H9 (cell line): ENCODE data around the gene PIK3C2A. TPM values are rescaled to one million over a fixed set of nuclear protein-coding genes. Genes with fewer than 3 reads are reported as not detected.

Experiments used
- DNase-seq: peaks from one replicate; pipeline ENCODE4 v3.0.0-alpha.2; 2017
- H2AFZ ChIP-seq: one replicate; pipeline ENCODE4 v1.6.1; 2013; ENCODE audit warnings: mild to moderate bottlenecking, low read length, control low read depth, moderate library complexity
- H2AK5ac ChIP-seq: 2 replicates; pipeline ENCODE4 v1.6.1; 2013; ENCODE audit warnings: low read length, control low read depth, mixed read lengths; ENCODE audit not compliant: insufficient read length
- H2BK120ac ChIP-seq: one replicate; pipeline ENCODE4 v1.6.1; 2013; ENCODE audit warnings: low read depth, mild to moderate bottlenecking, low read length, control low read depth, inconsistent platforms; ENCODE audit not compliant: poor library complexity, severe bottlenecking
- H2BK12ac ChIP-seq: 2 replicates; pipeline ENCODE4 v1.6.1; 2013; ENCODE audit warnings: low read length, control low read depth, mixed read lengths, low read depth; ENCODE audit not compliant: insufficient read length
- H2BK15ac ChIP-seq: 2 replicates; pipeline ENCODE4 v1.6.1; 2013; ENCODE audit warnings: low read depth, low read length, control low read depth
- H2BK20ac ChIP-seq: one replicate; pipeline ENCODE4 v1.6.1; 2013; ENCODE audit warnings: low read depth, mild to moderate bottlenecking, low read length, control low read depth, inconsistent platforms; ENCODE audit not compliant: poor library complexity, severe bottlenecking
- H2BK5ac ChIP-seq: 2 replicates; pipeline ENCODE4 v1.6.1; 2013; ENCODE audit warnings: low read length, control low read depth, mixed read lengths; ENCODE audit not compliant: insufficient read length
- H3K14ac ChIP-seq: 2 replicates; pipeline ENCODE4 v1.6.1; 2013; ENCODE audit warnings: low read length, control low read depth; ENCODE audit not compliant: insufficient read depth
- H3K18ac ChIP-seq: 2 replicates; pipeline ENCODE4 v1.6.1; 2013; ENCODE audit warnings: low read depth, mild to moderate bottlenecking, mixed read lengths, low read length, control low read depth; ENCODE audit not compliant: insufficient read length
- H3K23ac ChIP-seq: 2 replicates; pipeline ENCODE4 v1.6.1; 2013; ENCODE audit warnings: low read length, control low read depth, mixed read lengths, low read depth; ENCODE audit not compliant: insufficient read length
- H3K23me2 ChIP-seq: 2 replicates; pipeline ENCODE4 v1.6.1; 2013; ENCODE audit warnings: low read depth, mild to moderate bottlenecking, mixed read lengths, low read length, control low read depth; ENCODE audit not compliant: insufficient read length, poor library complexity, severe bottlenecking
- H3K27ac ChIP-seq: 2 replicates; pipeline ENCODE4 v1.5.1; 2013; ENCODE audit warnings: low read length, control low read depth, mixed read lengths, low read depth; ENCODE audit not compliant: insufficient read length
- H3K27me3 ChIP-seq: 2 replicates; pipeline ENCODE4 v1.6.1; 2013; ENCODE audit warnings: low read length, control low read depth, inconsistent platforms; ENCODE audit not compliant: insufficient read depth
- H3K4ac ChIP-seq: 2 replicates; pipeline ENCODE4 v1.6.1; 2013; ENCODE audit warnings: low read depth, mild to moderate bottlenecking, control low read depth, inconsistent platforms, low read length, moderate library complexity
- H3K4me1 ChIP-seq: 2 replicates; pipeline ENCODE4 v1.6.1; 2013; ENCODE audit warnings: low read length, control low read depth, inconsistent platforms; ENCODE audit not compliant: insufficient read depth
- H3K4me2 ChIP-seq: 2 replicates; pipeline ENCODE4 v1.6.1; 2013; ENCODE audit warnings: low read length, control low read depth, mixed read lengths; ENCODE audit not compliant: insufficient read length, insufficient read depth
- H3K56ac ChIP-seq: 2 replicates; pipeline ENCODE4 v1.6.1; 2013; ENCODE audit warnings: low read depth, mild to moderate bottlenecking, mixed read lengths, low read length, control low read depth; ENCODE audit not compliant: insufficient read length
- H3K79me1 ChIP-seq: 2 replicates; pipeline ENCODE4 v1.6.1; 2013; ENCODE audit warnings: low read depth, mild to moderate bottlenecking, moderate library complexity, low read length, control low read depth, inconsistent platforms; ENCODE audit not compliant: insufficient read depth, poor library complexity, severe bottlenecking
- H3K79me2 ChIP-seq: 2 replicates; pipeline ENCODE4 v1.6.1; 2013; ENCODE audit warnings: low read length, control low read depth, inconsistent platforms; ENCODE audit not compliant: insufficient read depth
- H3K9ac ChIP-seq: 2 replicates; pipeline ENCODE4 v1.6.1; 2013; ENCODE audit warnings: low read length, control low read depth, mixed read lengths; ENCODE audit not compliant: insufficient read length; ENCODE audit errors: extremely low read depth
- H3K9me3 ChIP-seq: one replicate; pipeline ENCODE4 v1.6.1; 2013; ENCODE audit warnings: low read depth, low read length, inconsistent platforms; ENCODE audit not compliant: control insufficient read depth
- H3T11ph ChIP-seq: one replicate; pipeline ENCODE4 v1.6.1; 2013; ENCODE audit warnings: mild to moderate bottlenecking, low read length, control low read depth, inconsistent platforms
- H4K20me1 ChIP-seq: one replicate; pipeline ENCODE4 v1.6.1; 2013; ENCODE audit not compliant: control insufficient read depth, insufficient read length, insufficient read depth
- H4K5ac ChIP-seq: 2 replicates; pipeline ENCODE4 v1.6.1; 2013; ENCODE audit warnings: low read depth, mild to moderate bottlenecking, mixed read lengths, low read length, control low read depth; ENCODE audit not compliant: insufficient read length
- H4K8ac ChIP-seq: replicated peaks from 2 replicates; pipeline ENCODE4 v1.6.1; 2013; ENCODE audit warnings: low read length, control low read depth, mixed read lengths, low read depth; ENCODE audit not compliant: insufficient read length
- H4K91ac ChIP-seq: 2 replicates; pipeline ENCODE4 v1.6.1; 2013; ENCODE audit warnings: low read depth, mild to moderate bottlenecking, moderate library complexity, mixed read lengths, low read length, control low read depth; ENCODE audit not compliant: insufficient read length
- H3K27ac Mint-ChIP-seq, 3 experiments: 2 replicates in 2 of 3; 3 replicates in 1 of 3; pipeline ENCODE4 v1.8.0; 2020 to 2021; ENCODE audit warnings: mixed read lengths in 3 of 3, mild to moderate bottlenecking in 1 of 3, moderate library complexity in 1 of 3
- H3K27me3 Mint-ChIP-seq: 2 replicates; pipeline ENCODE4 v1.8.0; 2021; ENCODE audit warnings: low read depth, mild to moderate bottlenecking, moderate library complexity, mixed read lengths
- H3K36me3 Mint-ChIP-seq, 3 experiments: 2 replicates in 2 of 3; 3 replicates in 1 of 3; pipeline ENCODE4 v1.8.0; 2020 to 2021; ENCODE audit warnings: low read depth in 3 of 3, mixed read lengths in 3 of 3; ENCODE audit not compliant: insufficient read depth in 1 of 3
- H3K4me1 Mint-ChIP-seq, 2 experiments: 2 replicates each; pipeline ENCODE4 v1.8.0; 2020; ENCODE audit warnings: mixed read lengths in 2 of 2
- H3K4me3 Mint-ChIP-seq, 2 experiments: 2 replicates in 1 of 2; 3 replicates in 1 of 2; pipeline ENCODE4 v1.8.0; 2020 to 2021; ENCODE audit warnings: mild to moderate bottlenecking in 2 of 2, mixed read lengths in 2 of 2, moderate library complexity in 1 of 2
- H3K9me3 Mint-ChIP-seq, 2 experiments: 2 replicates in 1 of 2; 3 replicates in 1 of 2; pipeline ENCODE4 v1.8.0; 2020; ENCODE audit warnings: mild to moderate bottlenecking in 2 of 2, mixed read lengths in 2 of 2, moderate library complexity in 1 of 2
- CTCF ChIP-seq: fragments of 200-600 bp; sonication (generic); conservative IDR thresholded peaks from 3 replicates; pipeline ENCODE4 v1.8.0; 2021; ENCODE audit warnings: antibody characterized with exemption, mild to moderate bottlenecking
- WGBS: extraction: QIAGEN DNeasy Blood & Tissue Kit; methylation state at CpG from one replicate; pipeline ENCODE4 v1.1.7; 2013; ENCODE audit warnings: missing lambda C conversion rate, low lambda C conversion rate, mixed read lengths; ENCODE audit not compliant: insufficient read length; ENCODE audit errors: extremely low coverage; 5-methylcytosine and 5-hydroxymethylcytosine counted together
- total RNA-seq: library from RNA; stranded (reverse); gene quantifications from 2 replicates; pipeline ENCODE4 v1.2.1, GENCODE V29; 2021

The PIK3C2A gene
- total RNA-seq, 1 experiment from 2014 or later = 82.6 TPM

GRCh38 chr11:17211286-17211685, 3.5 kb upstream of the PIK3C2A start:
- Mint-ChIP-seq H3K27ac (no peak overlapping the region), H3K27me3 (no peaks in the 10 kb centered on the region), H3K36me3 (peaks cover 12 to 31% (median 21%) of the 10 kb centered on the region in 3 experiments), H3K9me3 (peaks cover 9 to 11% of the 10 kb centered on the region in 2 experiments), H3K4me1 (peaks cover 19 to 27% of the 10 kb centered on the region in 2 experiments), H3K4me3 (no peak overlapping the region)
- Histone ChIP-seq H3K79me1 (no peaks in the 10 kb centered on the region), H3K4me1 (no peaks in the 10 kb centered on the region), H3K56ac (no peak overlapping the region), H3K23me2 (peaks cover 5% of the 10 kb centered on the region), H3K27me3 (no peaks in the 10 kb centered on the region), H3K9me3 (no peaks in the 10 kb centered on the region), H3K23ac (no peak overlapping the region), H2BK20ac (no peak overlapping the region), H2BK120ac (no peak overlapping the region), H2BK12ac (no peak overlapping the region), H4K91ac (no peak overlapping the region), H3K14ac (no peak overlapping the region), H4K8ac (no peak overlapping the region), H4K5ac (no peak overlapping the region), H2BK5ac (no peak overlapping the region), H3K27ac (no peak overlapping the region), H4K20me1 (no peaks in the 10 kb centered on the region), H2BK15ac (no peak overlapping the region), H3T11ph (no peak overlapping the region), H2AK5ac (no peak overlapping the region), H3K79me2 (peaks cover 11% of the 10 kb centered on the region; the same call in 1 of the 2 replicates), H3K4ac (no peak overlapping the region), H2AFZ (no peak overlapping the region), H3K4me2 (no peak overlapping the region), H3K9ac (no peak overlapping the region), H3K18ac (no peak overlapping the region)
- TF ChIP-seq CTCF = no peak
- WGBS = no CpG with 5 or more reads among the region's 1 CpG
- no peak for DNase-seq
